ENCODE data around the gene HP1BP3. TPM values are rescaled to one million over a fixed set of nuclear protein-coding genes. Genes with fewer than 3 reads are reported as not detected.
"Not testable (repeated sequence)": the region's sequence is repeated elsewhere in the genome, so short reads cannot be mapped to it uniquely, and the experiment has no call there.

Gene HP1BP3
- total RNA-seq, 1 experiment from 2014 or later = 207 TPM

- intact Hi-C loops (cut with micrococcal nuclease) = no loop called here
- ChIA-PET POLR2A (no interaction called here), CTCF (no interaction called here), RAD21 (ENCODE audit: low non-redundant PET in 1 of 2, low total read pairs in 2 of 2, uncharacterized antibody in 2 of 2, unreplicated experiment in 2 of 2) (no interaction called here)
- Histone ChIP-seq H3K79me2 (ENCODE audit: insufficient read depth, low read length) (peaks cover 8% of the 10 kb centered on the region), H3K9me3 (ENCODE audit: control insufficient read depth in 1 of 2, insufficient read depth in 1 of 2, low read depth in 1 of 2, low read length in 2 of 2) (no peaks in the 10 kb centered on the region), H3K4me1 (ENCODE audit: control insufficient read depth in 1 of 2, insufficient read depth in 2 of 2, low read length in 2 of 2) (peaks cover 8 to 10% of the 10 kb centered on the region in 2 experiments), H3K4me3 (replicated peaks in 1 of 2; ENCODE audit: low read depth in 1 of 2, low read length in 2 of 2) (no peak overlapping the region), H3K27me3 (ENCODE audit: insufficient read depth, low read length) (no peaks in the 10 kb centered on the region), H4K20me1 (ENCODE audit: insufficient read depth) (no peaks in the 10 kb centered on the region), H3K4me2 (ENCODE audit: low read length) (no peak overlapping the region), H3K9ac (ENCODE audit: low read length) (no peak overlapping the region), H3K36me3 (ENCODE audit: control insufficient read depth in 1 of 2, insufficient read depth in 2 of 2, low read length in 2 of 2) (no peaks in the 10 kb centered on the region), H2AFZ (ENCODE audit: low read depth, low read length, poor library complexity, severe bottlenecking) (no peak overlapping the region), H3K9me2 (ENCODE audit: insufficient read depth) (no peaks in the 10 kb centered on the region), H3K27ac (ENCODE audit: low read depth, low read length) (no peak overlapping the region)
- TF ChIP-seq JUND (IDR thresholded peaks at IDR 0.05) = no peak
- TF ChIP-seq EZH2 (IDR thresholded peaks at IDR 0.05) = no peak
- no peak for TF ChIP-seq EGR1 (IDR thresholded peaks at IDR 0.05; ENCODE audit: low read depth)
- TF ChIP-seq ZFX (IDR thresholded peaks at IDR 0.05) = no peak
- TF ChIP-seq POLR2A (IDR thresholded peaks at IDR 0.05; ENCODE audit: borderline replicate concordance, extremely low read depth, insufficient read depth, insufficient read length) = no peak
- no peak for TF ChIP-seq ATF3 (IDR thresholded peaks at IDR 0.05)
- TF ChIP-seq RAD21 (IDR thresholded peaks at IDR 0.05; ENCODE audit: low read depth) = no peak
- no peak for TF ChIP-seq MAX (IDR thresholded peaks at IDR 0.05)
- no peak for TF ChIP-seq ZNF274 (IDR thresholded peaks at IDR 0.05; ENCODE audit: low read depth, low read length)
- TF ChIP-seq CBX3 (IDR thresholded peaks at IDR 0.05; ENCODE audit: low read depth) = no peak
- TF ChIP-seq CTCF (IDR thresholded peaks at IDR 0.05 in 2 of 3, conservative IDR thresholded peaks at IDR 0.05 in 1 of 3; ENCODE audit: borderline replicate concordance in 1 of 3, insufficient read depth in 1 of 3, low read depth in 2 of 3, low read length in 2 of 3) = no peak
- TF ChIP-seq CEBPB (IDR thresholded peaks at IDR 0.05; ENCODE audit: low read depth) = no peak
- TF ChIP-seq EZH2phosphoT487 (IDR thresholded peaks at IDR 0.05; ENCODE audit: borderline replicate concordance) = no peak
- no peak for TF ChIP-seq YY1 (IDR thresholded peaks at IDR 0.05; ENCODE audit: extremely low read depth, insufficient replicate concordance, low read depth, low read length)
- no peak for TF ChIP-seq FOSL1 (IDR thresholded peaks at IDR 0.05; ENCODE audit: low read depth)
- TF ChIP-seq SIN3A (IDR thresholded peaks at IDR 0.05; ENCODE audit: low read depth) = no peak
- no peak for TF ChIP-seq SP1 (IDR thresholded peaks at IDR 0.05; ENCODE audit: low read depth)
- no peak for TF ChIP-seq ELF1 (IDR thresholded peaks at IDR 0.05; ENCODE audit: borderline replicate concordance, low read depth)
- no peak for TF ChIP-seq TCF7L2 (IDR thresholded peaks at IDR 0.05; ENCODE audit: borderline replicate concordance, extremely low read depth, insufficient read depth, insufficient read length)
- TF ChIP-seq ZBTB33 (IDR thresholded peaks at IDR 0.05; ENCODE audit: extremely low read depth, insufficient replicate concordance, low read length) = no peak
- ATAC-seq (no peak), DNase-seq (ENCODE audit: low read depth, low spot score) (no peak)
- no TSS peak for BruUV-seq (replicated peaks)
Measured at GRCh38 chr1:20790785-20791184, 3.7 kb upstream of the HP1BP3 start.

- H3K4me3 ChIP-seq (replicated peaks in 1 of 2; ENCODE audit: low read depth in 1 of 2, low read length in 2 of 2); H3K9ac ChIP-seq (ENCODE audit: low read length); H3K4me2 ChIP-seq (ENCODE audit: low read length); H3K9me3 ChIP-seq (ENCODE audit: control insufficient read depth in 1 of 2, insufficient read depth in 1 of 2, low read depth in 1 of 2, low read length in 2 of 2); H4K20me1 ChIP-seq (ENCODE audit: insufficient read depth); ATAC-seq; H2AFZ ChIP-seq (ENCODE audit: low read depth, low read length, poor library complexity, severe bottlenecking); H3K27me3 ChIP-seq (ENCODE audit: insufficient read depth, low read length); RAD21 ChIA-PET (ENCODE audit: low non-redundant PET in 1 of 2, low total read pairs in 2 of 2, uncharacterized antibody in 2 of 2, unreplicated experiment in 2 of 2); CTCF ChIA-PET; DNase-seq (ENCODE audit: low read depth, low spot score); POLR2A ChIA-PET; H3K36me3 ChIP-seq (ENCODE audit: control insufficient read depth in 1 of 2, insufficient read depth in 2 of 2, low read length in 2 of 2); H3K27ac ChIP-seq (ENCODE audit: low read depth, low read length); H3K9me2 ChIP-seq (ENCODE audit: insufficient read depth); BruUV-seq (replicated peaks): not testable (repeated sequence)
- Histone ChIP-seq H3K79me2 (ENCODE audit: insufficient read depth, low read length) (peaks cover 20% of the 10 kb centered on the region), H3K4me1 (ENCODE audit: control insufficient read depth in 1 of 2, insufficient read depth in 2 of 2, low read length in 2 of 2) (peaks cover 14 to 20% of the 10 kb centered on the region in 2 experiments)
- intact Hi-C loops (cut with micrococcal nuclease) = loop anchor here (10.0 kb wide), 1 partner anchor 405 kb away; no protein-coding TSS in a partner anchor
Measured at GRCh38 chr1:20789598-20789997, 2.5 kb upstream of the HP1BP3 start.

All from HCT116 (cell line).